ENCODE results near the gene CFAP77. TPM values are rescaled to one million over a fixed set of nuclear protein-coding genes. Genes with fewer than 3 reads are reported as not detected.

CFAP77 gene
- total RNA-seq, 2 donors from 2014 or later = 3.3 to 8.6 TPM

- Histone ChIP-seq H3K4me3 (no peak overlapping the region), H3K27ac (no peak overlapping the region), H3K4me1 (no peaks in the 10 kb centered on the region), H3K9me3 (no peaks in the 10 kb centered on the region), H3K36me3 (no peaks in the 10 kb centered on the region), H3K27me3 (no peaks in the 10 kb centered on the region)
- TF ChIP-seq CTCF (IDR thresholded peaks at IDR 0.05) = no peak
- DNase-seq (ENCODE audit: low spot score) = no peak
Observed at GRCh38 chr9:132478353-132479050, 68.5 kb downstream of the CFAP77 start.

GRCh38 chr9:132479733-132480132 lies 69.7 kb downstream of the CFAP77 start:
- no peak overlapping the region for H3K27ac ChIP-seq
- no peak for DNase-seq (ENCODE audit: low spot score)
- TF ChIP-seq CTCF (IDR thresholded peaks at IDR 0.05) = no peak
- H3K4me3 ChIP-seq = no peak overlapping the region
- H3K27me3 ChIP-seq = no peaks in the 10 kb centered on the region
- no peaks in the 10 kb centered on the region for H3K4me1 ChIP-seq
- H3K36me3 ChIP-seq = no peaks in the 10 kb centered on the region
- H3K9me3 ChIP-seq = no peaks in the 10 kb centered on the region

GRCh38 chr9:132481053-132481849 lies 71.2 kb downstream of the CFAP77 start:
- Histone ChIP-seq H3K27ac (no peak overlapping the region), H3K4me3 (no peak overlapping the region), H3K27me3 (no peaks in the 10 kb centered on the region), H3K36me3 (no peaks in the 10 kb centered on the region), H3K4me1 (no peaks in the 10 kb centered on the region), H3K9me3 (no peaks in the 10 kb centered on the region)
- no peak for DNase-seq (ENCODE audit: low spot score)
- TF ChIP-seq CTCF (IDR thresholded peaks at IDR 0.05) = no peak

GRCh38 chr9:132482196-132482813 lies 72.3 kb downstream of the CFAP77 start:
- H3K27me3 ChIP-seq = no peaks in the 10 kb centered on the region
- no peaks in the 10 kb centered on the region for H3K9me3 ChIP-seq
- no peaks in the 10 kb centered on the region for H3K4me1 ChIP-seq
- no peak overlapping the region for H3K27ac ChIP-seq
- no peak for DNase-seq (ENCODE audit: low spot score)
- H3K4me3 ChIP-seq = no peak overlapping the region
- no peak for TF ChIP-seq CTCF (IDR thresholded peaks at IDR 0.05)
- no peaks in the 10 kb centered on the region for H3K36me3 ChIP-seq

GRCh38 chr9:132485393-132485792 lies 75.4 kb downstream of the CFAP77 start:
- Histone ChIP-seq H3K4me1 (no peaks in the 10 kb centered on the region), H3K9me3 (no peaks in the 10 kb centered on the region), H3K27ac (no peak overlapping the region), H3K36me3 (no peaks in the 10 kb centered on the region), H3K4me3 (no peak overlapping the region), H3K27me3 (no peaks in the 10 kb centered on the region)
- TF ChIP-seq CTCF (IDR thresholded peaks at IDR 0.05) = no peak
- no peak for DNase-seq (ENCODE audit: low spot score)
